GM20000 (cell line): ENCODE data around the gene TMEM169.
A peak's percentile ranks its signal among the peaks of the same experiment; 100 is the strongest.

Experiments
- DNase-seq: peaks from one replicate; pipeline ENCODE4 v3.0.0; 2012; ENCODE audit warnings: low spot score
- TF ChIP-seq, protein P1 (sequence below): IDR thresholded peaks from 2 replicates; pipeline ENCODE4 v1.5.1; 2012; ENCODE audit warnings: mild to moderate bottlenecking, control low read depth; ENCODE audit errors: extremely low read depth, missing control alignments

The TMEM169 gene

DNA sequence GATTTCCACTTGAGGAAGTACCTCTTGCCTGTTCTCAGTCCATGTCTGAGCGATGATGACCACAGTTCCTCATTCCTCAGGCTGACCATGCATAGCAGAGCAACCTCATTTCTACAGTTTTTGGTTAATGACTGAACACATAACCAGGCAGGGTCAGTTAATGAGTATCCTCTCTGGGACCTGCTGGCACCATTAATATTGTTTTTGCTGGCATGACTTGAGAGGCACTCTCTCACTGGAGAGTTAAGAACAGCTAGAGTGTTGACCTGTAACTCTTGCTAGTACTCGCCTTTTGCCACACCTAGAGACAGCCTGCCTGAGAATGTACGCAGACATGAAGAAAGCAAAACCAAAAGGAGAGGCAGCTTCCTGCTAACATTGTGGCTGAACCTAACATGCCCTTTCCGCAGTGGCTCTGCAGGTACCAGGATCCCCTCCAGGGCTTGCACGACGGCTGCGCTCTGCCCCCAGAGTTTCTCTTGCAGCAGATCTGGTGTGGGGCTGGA is 24.0 kb upstream of the TMEM169 start:
- peak; percentile 71 for DNase-seq
- TF ChIP-seq, protein P1, sequence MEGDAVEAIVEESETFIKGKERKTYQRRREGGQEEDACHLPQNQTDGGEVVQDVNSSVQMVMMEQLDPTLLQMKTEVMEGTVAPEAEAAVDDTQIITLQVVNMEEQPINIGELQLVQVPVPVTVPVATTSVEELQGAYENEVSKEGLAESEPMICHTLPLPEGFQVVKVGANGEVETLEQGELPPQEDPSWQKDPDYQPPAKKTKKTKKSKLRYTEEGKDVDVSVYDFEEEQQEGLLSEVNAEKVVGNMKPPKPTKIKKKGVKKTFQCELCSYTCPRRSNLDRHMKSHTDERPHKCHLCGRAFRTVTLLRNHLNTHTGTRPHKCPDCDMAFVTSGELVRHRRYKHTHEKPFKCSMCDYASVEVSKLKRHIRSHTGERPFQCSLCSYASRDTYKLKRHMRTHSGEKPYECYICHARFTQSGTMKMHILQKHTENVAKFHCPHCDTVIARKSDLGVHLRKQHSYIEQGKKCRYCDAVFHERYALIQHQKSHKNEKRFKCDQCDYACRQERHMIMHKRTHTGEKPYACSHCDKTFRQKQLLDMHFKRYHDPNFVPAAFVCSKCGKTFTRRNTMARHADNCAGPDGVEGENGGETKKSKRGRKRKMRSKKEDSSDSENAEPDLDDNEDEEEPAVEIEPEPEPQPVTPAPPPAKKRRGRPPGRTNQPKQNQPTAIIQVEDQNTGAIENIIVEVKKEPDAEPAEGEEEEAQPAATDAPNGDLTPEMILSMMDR: no peak

DNA sequence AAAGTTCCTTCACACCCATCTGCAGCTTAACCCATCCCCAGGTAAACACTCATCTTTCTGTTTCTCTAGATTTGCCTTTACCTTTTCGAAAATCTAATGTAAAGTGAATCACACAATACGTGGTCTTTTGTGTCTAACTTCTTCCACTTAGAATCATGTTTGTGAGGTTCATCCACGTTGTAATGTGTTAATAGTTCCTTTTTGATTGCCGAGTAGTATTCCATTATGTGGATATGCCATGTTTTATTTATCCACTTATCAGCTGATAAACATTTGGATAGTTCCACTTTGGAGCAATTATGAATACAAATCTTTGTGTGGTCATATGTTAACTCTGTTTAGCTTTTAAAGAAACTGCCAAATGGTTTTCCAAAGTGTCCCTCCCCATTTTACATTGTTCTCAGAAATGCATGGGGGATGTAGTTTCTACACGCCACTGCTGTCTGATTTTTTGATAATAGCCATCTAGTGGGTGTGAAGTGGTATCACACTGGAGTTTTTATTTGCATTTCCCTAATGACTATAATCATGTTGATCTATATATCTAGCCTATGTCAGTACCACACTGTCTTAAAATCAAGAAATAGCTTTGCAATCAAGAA is 22.4 kb upstream of the TMEM169 start:
- TF ChIP-seq, protein P1: no peak
- DNase-seq: no peak

DNA sequence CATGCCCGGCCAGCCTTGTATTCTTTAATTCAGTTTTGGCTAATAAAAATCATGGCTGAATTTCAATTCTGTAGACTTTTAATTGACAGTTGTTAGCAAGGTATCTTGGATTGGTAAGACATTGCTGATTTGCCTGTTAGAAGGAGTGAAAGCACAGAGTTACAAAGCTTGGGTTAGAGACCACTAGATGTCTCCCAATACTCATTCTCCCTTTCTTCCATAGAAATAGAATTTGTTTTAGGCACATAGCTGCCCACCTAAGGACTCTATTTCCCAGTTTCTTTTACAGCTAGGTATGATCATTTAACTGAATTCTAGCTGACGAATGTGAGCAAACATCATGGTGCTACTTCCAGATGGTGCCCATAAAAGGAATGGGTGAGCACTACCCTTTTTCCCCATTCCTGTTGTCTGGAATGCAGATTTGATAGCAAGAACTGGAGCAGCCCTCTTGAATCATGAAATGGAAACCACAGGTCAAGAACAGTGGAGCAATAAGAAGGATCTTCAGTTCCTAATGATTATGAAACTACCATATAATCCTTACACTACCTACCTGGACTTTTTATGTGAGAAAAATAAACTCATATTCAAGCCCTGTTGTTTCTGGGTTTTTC is 17.6 kb upstream of the TMEM169 start:
- no peak for DNase-seq
- TF ChIP-seq, protein P1: no peak

DNA sequence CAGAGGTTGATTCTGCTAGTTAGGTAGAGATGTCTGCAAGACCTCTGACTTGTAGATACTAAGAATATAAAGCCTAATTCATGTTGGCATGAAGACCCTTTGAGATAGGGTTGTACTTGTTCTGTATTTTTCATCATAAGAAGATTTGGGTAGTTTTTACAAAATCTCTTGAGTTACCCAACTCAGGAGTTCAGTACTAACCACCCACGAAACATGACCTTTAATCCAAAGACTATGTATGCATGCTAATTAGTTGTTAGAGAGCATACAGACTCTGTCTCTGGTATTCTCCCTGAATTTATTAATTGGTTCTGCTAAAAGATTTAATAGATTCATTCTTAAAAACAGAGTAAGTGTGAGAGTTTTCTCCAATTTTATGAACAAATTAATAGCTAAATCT is 17.1 kb upstream of the TMEM169 start:
- TF ChIP-seq, protein P1: no peak
- DNase-seq: no peak

DNA sequence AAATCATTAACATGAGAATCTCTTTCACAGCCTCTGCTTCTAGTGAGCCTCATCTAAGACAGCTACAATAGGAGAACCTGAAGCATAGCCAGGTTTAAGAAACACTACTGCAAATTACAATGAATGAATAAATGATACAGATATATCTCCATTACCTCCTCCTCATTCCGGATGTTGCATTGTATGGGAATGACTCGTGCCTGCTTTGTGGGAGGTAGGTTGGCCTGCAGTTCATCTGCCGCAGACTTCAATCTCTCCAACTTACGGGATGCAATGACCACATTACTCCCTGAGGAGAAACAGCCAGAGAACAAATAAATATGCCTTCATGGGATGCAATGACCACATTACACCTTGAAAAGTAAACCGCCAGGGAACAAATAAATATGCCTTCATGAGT is 15.5 kb upstream of the TMEM169 start:
- no peak for DNase-seq
- TF ChIP-seq, protein P1: no peak

DNA sequence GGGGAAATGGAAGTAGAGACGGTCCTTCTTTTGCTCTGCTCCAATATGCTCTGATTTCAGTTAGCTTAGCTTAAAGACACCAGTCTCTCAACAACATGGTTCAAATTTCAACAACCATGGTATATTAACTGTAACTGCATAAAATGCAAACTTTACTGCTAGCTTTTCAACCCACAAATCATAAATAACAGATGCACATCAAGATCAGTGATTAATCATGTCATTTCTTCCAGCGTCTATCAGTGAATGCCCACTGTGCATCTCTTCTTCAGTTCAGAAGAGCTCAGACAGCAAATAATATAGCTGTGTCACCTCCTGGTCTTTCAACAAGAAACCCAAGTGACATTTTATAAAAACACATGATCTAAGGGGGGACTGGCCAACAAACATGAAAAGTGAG is 12.7 kb upstream of the TMEM169 start:
- TF ChIP-seq, protein P1: no peak
- no peak for DNase-seq

DNA sequence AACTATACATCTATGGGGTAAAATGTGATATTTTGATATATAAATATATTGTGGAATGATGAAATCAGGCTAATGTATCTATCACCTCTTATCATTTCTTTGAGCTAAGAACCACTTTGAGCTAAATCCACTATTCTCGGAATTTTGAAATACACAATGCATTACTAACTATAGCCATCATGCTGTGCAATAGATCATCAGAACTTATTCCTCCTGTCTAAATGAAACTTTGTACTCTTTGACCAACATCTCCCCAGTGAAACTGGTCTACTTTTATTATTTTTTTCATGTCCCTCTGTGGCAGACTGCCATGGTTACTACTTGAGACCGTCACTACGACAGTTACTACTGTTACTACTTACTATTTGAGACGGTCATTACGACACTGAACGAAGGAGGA is 11.5 kb upstream of the TMEM169 start:
- no peak for DNase-seq
- TF ChIP-seq, protein P1: no peak
